Tibial nerve (tissue), 4 donors: ENCODE results near the gene ADK.

Experiments used
- EP300 ChIP-seq, 2 donors: sonication (generic); formaldehyde crosslinking; IDR thresholded peaks; one replicate each; pipeline ENCODE4 v1.6.1; 2017; ENCODE audit warnings: antibody characterized with exemption in 2 of 2, mild to moderate bottlenecking in 1 of 2
- TF ChIP-seq, protein P1 (sequence below), 5 experiments: fragments of 200-600 bp in 3 of 5; fragments of 450-650 bp in 2 of 5; sonication (generic) in 3 of 5; IDR thresholded peaks; one replicate each; pipeline ENCODE4 v1.5.1; 2016 to 2019; ENCODE audit warnings: antibody characterized with exemption in 5 of 5, mild to moderate bottlenecking in 3 of 5, moderate library complexity in 2 of 5

DNA sequence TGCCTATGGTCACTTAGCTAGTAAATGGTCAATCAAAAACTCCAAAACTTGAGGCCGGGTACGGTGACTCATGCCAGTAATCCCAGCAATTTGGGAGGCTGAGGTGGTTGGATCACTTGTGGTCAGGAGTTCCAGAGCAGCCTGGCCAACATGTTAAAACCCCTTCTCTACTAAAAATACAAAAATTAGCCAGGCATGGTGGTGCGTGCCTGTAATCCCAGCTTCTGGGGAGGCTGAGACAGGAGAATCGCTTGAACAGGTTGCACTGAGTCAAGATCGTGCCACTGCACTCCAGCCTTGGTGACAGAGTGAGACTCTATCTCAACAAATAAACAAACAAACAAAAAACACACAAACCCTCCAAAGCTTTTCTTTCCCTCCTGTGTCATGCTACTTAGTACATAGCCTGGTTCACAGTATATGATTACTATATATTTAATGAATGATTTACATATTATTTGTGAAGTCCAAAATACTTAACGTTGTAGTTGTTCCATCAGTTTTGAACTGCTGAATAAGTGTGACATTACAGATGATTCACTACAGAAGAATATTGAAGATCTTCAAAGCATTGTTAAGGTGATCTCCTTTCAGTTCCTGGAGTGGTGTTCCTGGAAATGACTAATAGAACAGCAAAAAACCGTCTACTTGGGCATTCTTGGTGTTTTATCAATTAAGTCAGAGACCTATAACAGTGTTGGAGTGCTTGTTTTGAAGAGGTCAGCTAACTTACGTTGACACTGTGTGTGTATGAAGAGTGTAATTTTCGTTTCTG, 72.9 kb downstream of the ADK start:
- TF ChIP-seq, protein P1, sequence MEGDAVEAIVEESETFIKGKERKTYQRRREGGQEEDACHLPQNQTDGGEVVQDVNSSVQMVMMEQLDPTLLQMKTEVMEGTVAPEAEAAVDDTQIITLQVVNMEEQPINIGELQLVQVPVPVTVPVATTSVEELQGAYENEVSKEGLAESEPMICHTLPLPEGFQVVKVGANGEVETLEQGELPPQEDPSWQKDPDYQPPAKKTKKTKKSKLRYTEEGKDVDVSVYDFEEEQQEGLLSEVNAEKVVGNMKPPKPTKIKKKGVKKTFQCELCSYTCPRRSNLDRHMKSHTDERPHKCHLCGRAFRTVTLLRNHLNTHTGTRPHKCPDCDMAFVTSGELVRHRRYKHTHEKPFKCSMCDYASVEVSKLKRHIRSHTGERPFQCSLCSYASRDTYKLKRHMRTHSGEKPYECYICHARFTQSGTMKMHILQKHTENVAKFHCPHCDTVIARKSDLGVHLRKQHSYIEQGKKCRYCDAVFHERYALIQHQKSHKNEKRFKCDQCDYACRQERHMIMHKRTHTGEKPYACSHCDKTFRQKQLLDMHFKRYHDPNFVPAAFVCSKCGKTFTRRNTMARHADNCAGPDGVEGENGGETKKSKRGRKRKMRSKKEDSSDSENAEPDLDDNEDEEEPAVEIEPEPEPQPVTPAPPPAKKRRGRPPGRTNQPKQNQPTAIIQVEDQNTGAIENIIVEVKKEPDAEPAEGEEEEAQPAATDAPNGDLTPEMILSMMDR (IDR thresholded peaks at IDR 0.05): no peak
- no peak for TF ChIP-seq EP300 (IDR thresholded peaks at IDR 0.05)
